A549 (cell line): ENCODE measurements around the gene SGO2.

Experiments used
- CHD2 ChIP-seq: fragments of 150-350 bp; IDR thresholded peaks from 2 replicates; pipeline ENCODE4 v1.6.1; 2014; ENCODE audit warnings: low read length; ENCODE audit not compliant: partially characterized antibody
- CTCF ChIP-seq: fragments of >200 bp; sonication (Bioruptor Twin); formaldehyde crosslinking; IDR thresholded peaks from 3 replicates; pipeline ENCODE4 v1.5.1; 2016
- E2F6 ChIP-seq: IDR thresholded peaks from 2 replicates; pipeline ENCODE4 v1.6.1; 2012; ENCODE audit warnings: low read depth, borderline replicate concordance
- ELK1 ChIP-seq: fragments of 150-350 bp; IDR thresholded peaks from 2 replicates; pipeline ENCODE4 v1.6.1; 2014; ENCODE audit warnings: low read depth, mild to moderate bottlenecking, low read length
- EP300 ChIP-seq, 2 experiments: fragments of >200 bp; sonication (Bioruptor Twin); formaldehyde crosslinking; IDR thresholded peaks; 2 replicates in 1 of 2; 3 replicates in 1 of 2; pipeline ENCODE4 v1.6.1; 2016 to 2017
- MAFK ChIP-seq: fragments of 450-650 bp; IDR thresholded peaks from 2 replicates; pipeline ENCODE4 v1.6.1; 2014; ENCODE audit not compliant: partially characterized antibody
- MAX ChIP-seq: IDR thresholded peaks from 2 replicates; pipeline ENCODE4 v1.6.1; 2012
- POLR2A ChIP-seq: IDR thresholded peaks from 2 replicates; pipeline ENCODE4 v1.6.1; 2012; ENCODE audit warnings: mild to moderate bottlenecking, low read length
- POLR2AphosphoS2 ChIP-seq: conservative IDR thresholded peaks from 2 replicates; pipeline ENCODE4 v1.6.1; 2012; ENCODE audit warnings: low read length, improper control_type of control experiment, inconsistent platforms
- RAD21 ChIP-seq, 2 experiments: fragments of >200 bp in 1 of 2; sonication (Bioruptor Twin) in 1 of 2; formaldehyde crosslinking in 1 of 2; IDR thresholded peaks in 1 of 2; conservative IDR thresholded peaks in 1 of 2; 2 replicates in 1 of 2; 3 replicates in 1 of 2; pipeline ENCODE4 v1.6.1; 2012 to 2018; ENCODE audit warnings: inconsistent platforms in 1 of 2
- RNF2 ChIP-seq: fragments of 200-600 bp; sonication (generic); IDR thresholded peaks from 2 replicates; pipeline ENCODE4 v1.6.1; 2016; ENCODE audit warnings: low read depth, mild to moderate bottlenecking, antibody characterized with exemption, moderate library complexity, borderline replicate concordance
- SMC3 ChIP-seq: fragments of >200 bp; sonication (Bioruptor Twin); formaldehyde crosslinking; IDR thresholded peaks from 3 replicates; pipeline ENCODE4 v1.6.1; 2018; ENCODE audit warnings: inconsistent platforms

DNA sequence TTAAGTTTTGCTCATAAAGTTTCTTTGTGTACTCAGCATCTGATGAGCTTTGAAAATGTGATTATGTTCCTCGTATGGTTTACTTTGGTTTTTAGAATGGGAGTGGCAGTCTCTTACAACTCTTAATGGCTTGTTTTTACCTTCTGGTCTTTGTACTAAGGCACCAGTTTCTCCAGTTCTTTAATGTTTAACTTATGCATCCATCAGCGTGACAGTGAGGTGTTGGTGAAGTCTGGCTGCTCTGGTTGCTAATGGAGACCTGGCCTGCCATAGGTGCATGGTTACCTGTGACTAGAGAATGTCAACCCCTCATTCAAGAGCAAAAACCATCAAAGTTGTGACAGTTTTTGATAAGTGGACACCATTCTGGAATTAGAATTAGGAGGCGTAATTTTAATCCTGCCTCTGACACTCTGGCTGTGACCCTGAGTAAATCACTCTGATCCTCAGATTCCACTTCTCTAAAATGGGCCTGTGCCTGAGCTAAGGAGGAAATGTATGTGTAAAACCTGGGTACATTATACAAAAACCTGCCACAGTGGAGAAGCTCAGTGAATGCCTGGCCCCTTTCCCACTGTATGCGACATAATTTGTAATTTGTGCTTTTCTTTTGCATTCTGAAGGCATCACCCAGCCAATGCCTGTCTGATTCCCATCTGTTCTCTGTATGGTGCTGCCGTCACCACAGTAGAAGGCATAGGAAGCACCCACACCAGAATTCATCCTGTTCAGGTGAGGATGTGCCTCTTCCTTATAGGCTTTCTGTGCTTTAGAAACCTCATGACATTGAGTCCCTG is 71.0 kb downstream of the SGO2 start:
- TF ChIP-seq POLR2AphosphoS2 (no peak), RAD21 (conservative IDR thresholded peaks at IDR 0.05 in 1 of 2, IDR thresholded peaks at IDR 0.05 in 1 of 2) (no peak), CTCF (no peak), RNF2 (no peak), SMC3 (no peak), CHD2 (no peak), MAX (no peak), ELK1 (no peak), EP300 (IDR thresholded peaks at IDR 0.05) (no peak), POLR2A (no peak), E2F6 (no peak), MAFK (no peak)
